Adrenal gland (tissue), 12 donors: ENCODE data around the gene RRAD. TPM values are rescaled to one million over a fixed set of nuclear protein-coding genes. Genes with fewer than 3 reads are reported as not detected.
"Not testable (repeated sequence)": the region's sequence is repeated elsewhere in the genome, so short reads cannot be mapped to it uniquely, and the experiment has no call there.

ENCODE experiments used
- DNase-seq, 7 donors: peaks; one replicate each; pipeline ENCODE4 v3.0.0-alpha.2; 2019 to 2020
- H3K27ac ChIP-seq, 5 donors: fragments of 200-600 bp; sonication (generic) in 4 of 5; 1 replicate in 3 of 5; 2 replicates in 2 of 5; pipeline versions ENCODE4 v1.5.1 to v1.8.0; 2016 to 2020; ENCODE audit warnings: mild to moderate bottlenecking in 1 of 5
- H3K27me3 ChIP-seq: fragments of 200-600 bp; 2 replicates; pipeline ENCODE4 v1.8.0; 2021
- H3K36me3 ChIP-seq, 2 donors: fragments of 200-600 bp; replicated peaks in 1 of 2; 1 replicate in 1 of 2; 2 replicates in 1 of 2; pipeline versions ENCODE4 v1.5.1 to v1.8.0; 2018 to 2022
- H3K4me1 ChIP-seq, 2 donors: fragments of 200-600 bp; replicated peaks in 1 of 2; 1 replicate in 1 of 2; 2 replicates in 1 of 2; pipeline versions ENCODE4 v1.5.1 to v1.8.0; 2018 to 2021
- H3K4me3 ChIP-seq, 4 donors: fragments of 200-600 bp; sonication (generic) in 3 of 4; one replicate each; pipeline ENCODE4 v1.5.1; 2016 to 2018
- H3K9me3 ChIP-seq, 3 donors: fragments of 200-600 bp; sonication (generic) in 1 of 3; replicated peaks in 1 of 3; 1 replicate in 2 of 3; 2 replicates in 1 of 3; pipeline versions ENCODE4 v1.5.1 to v1.8.0; 2016 to 2021
- CTCF ChIP-seq, 6 experiments: fragments of 450-650 bp in 4 of 6; fragments of 200-600 bp in 2 of 6; sonication (generic) in 1 of 6; IDR thresholded peaks; 1 replicate in 5 of 6; 2 replicates in 1 of 6; pipeline versions ENCODE4 v1.5.1 to v1.8.0; 2016 to 2021; ENCODE audit warnings: antibody characterized with exemption in 6 of 6, mild to moderate bottlenecking in 2 of 6, moderate library complexity in 1 of 6
- POLR2A ChIP-seq, 2 donors: fragments of 450-650 bp; IDR thresholded peaks; one replicate each; pipeline ENCODE4 v1.6.1; 2017; ENCODE audit warnings: antibody characterized with exemption in 2 of 2, mild to moderate bottlenecking in 2 of 2, moderate library complexity in 1 of 2
- WGBS, 4 donors: extraction: QIAGEN DNeasy Blood & Tissue Kit in 2 of 4; methylation state at CpG; one replicate each; pipeline versions ENCODE4 v1.1.5 to v1.1.7; 2013 to 2017; 5-methylcytosine and 5-hydroxymethylcytosine counted together
- intact Hi-C, 2 donors: fragments of 100-400 bp; cut with DNase I; formaldehyde crosslinking; loops; one replicate each; pipeline versions ENCODE4 v1.14.1 to v1.15.0; 2022 to 2023
- polyA plus RNA-seq, 3 donors: library from polyadenylated mRNA; stranded (reverse); fragments of 200-250 nt in 2 of 3; fragments of 350-450 nt in 1 of 3; fragmentation: Illumina TruSeq in 1 of 3; extraction: RNeasy Lipid Tissue Mini Kit (QIAGEN cat#74804) in 1 of 3; gene quantifications; one replicate each; pipeline ENCODE4 v1.2.3, GENCODE V29; 2013 to 2014
- total RNA-seq, 9 donors: library from RNA; depleted of rRNA in 4 of 9; stranded (reverse); fragments of >200 nt in 4 of 9; fragments of 120-200 nt in 1 of 9; fragmentation: NEBNext Ultra II Directional in 1 of 9; extraction: Animal tissue kit (Norgen Biotek cat#: 25700) in 1 of 9; gene quantifications; one replicate each; pipeline versions ENCODE4 v1.1.0 to v1.2.4, GENCODE V29; 2013 to 2023
- donor health status: healthy with polysubstance abuse.
- donor health status: Bipolar disorder and iron deficiency.
- donor health status: DM: yes; HTN: yes; CAD: no.
- donor health status: DM: no; HTN: no; CAD: no.
- donor health status: DM: no; HTN: no; CAD: no.
- donor health status: DM: yes; HTN: yes; CAD: no.

The RRAD gene
- total and polyA plus RNA-seq, 12 donors = 0.22 to 52.5 (median 13.0) TPM

GRCh38 chr16:66898207-66898606, 27.1 kb downstream of the RRAD start:
- Histone ChIP-seq H3K27me3 (no peaks in the 10 kb centered on the region), H3K4me3 (no peak overlapping the region), H3K4me1 (peaks cover 20 to 29% of the 10 kb centered on the region in 2 donors), H3K9me3 (no peaks in the 10 kb centered on the region), H3K36me3 (no peaks in the 10 kb centered on the region), H3K27ac (peak overlapping the region in 4 of 5 donors; percentile 28 to 88 (median 61))
- 29 to 32% (median 30%) methylated on average over 3 of the region's 3 CpGs for WGBS, 4 donors
- DNase-seq = peak; percentile 73 to 94 (median 85)
- TF ChIP-seq CTCF (IDR thresholded peaks at IDR 0.05) (no peak), POLR2A (IDR thresholded peaks at IDR 0.05) (peak in 1 of 2 donors; percentile 26)
- intact Hi-C loops = loop anchor here (5.0 kb wide), 2 partner anchors 34 to 44 kb away; partner anchors contain the start of gene CIAO2B (in 1 of the 2)

GRCh38 chr16:66896682-66897081, 28.7 kb downstream of the RRAD start:
- H3K27ac ChIP-seq = peak overlapping the region in 1 of 5 donors; percentile 66
- H3K4me1 ChIP-seq = peaks cover 20 to 29% of the 10 kb centered on the region in 2 donors
- H3K27me3 ChIP-seq, H3K9me3 ChIP-seq, H3K4me3 ChIP-seq, H3K36me3 ChIP-seq, DNase-seq: not testable (repeated sequence)
- 76 to 86% (median 83%) methylated on average over 5 of the region's 5 CpGs for WGBS, 4 donors
- intact Hi-C loops = loop anchor here (5.0 kb wide), 2 partner anchors 36 to 46 kb away; partner anchors contain the start of gene CIAO2B (in 1 of the 2)

GRCh38 chr16:66895999-66896398, 29.3 kb downstream of the RRAD start:
- H3K4me3 ChIP-seq = no peak overlapping the region
- H3K4me1 ChIP-seq = peaks cover 20 to 29% of the 10 kb centered on the region in 2 donors
- intact Hi-C loops = loop anchor here (5.0 kb wide), 2 partner anchors 36 to 46 kb away; partner anchors contain the start of gene CIAO2B (in 1 of the 2)
- H3K27ac ChIP-seq = no peak overlapping the region
- 92 to 100% (median 97%) methylated on average over 3 of the region's 3 CpGs for WGBS, 4 donors
- TF ChIP-seq POLR2A (IDR thresholded peaks at IDR 0.05) (no peak), CTCF (IDR thresholded peaks at IDR 0.05) (no peak)
- no peaks in the 10 kb centered on the region for H3K36me3 ChIP-seq
- no peaks in the 10 kb centered on the region for H3K9me3 ChIP-seq
- no peak for DNase-seq
- H3K27me3 ChIP-seq = no peaks in the 10 kb centered on the region

GRCh38 chr16:66895689-66895979, 29.7 kb downstream of the RRAD start:
- peaks cover 20 to 29% of the 10 kb centered on the region in 2 donors for H3K4me1 ChIP-seq
- intact Hi-C loops = loop anchor here (5.0 kb wide), 2 partner anchors 37 to 47 kb away; partner anchors contain the start of gene CIAO2B (in 1 of the 2)
- H3K27ac ChIP-seq = no peak overlapping the region
- DNase-seq = no peak
- TF ChIP-seq POLR2A (IDR thresholded peaks at IDR 0.05) (no peak), CTCF (IDR thresholded peaks at IDR 0.05) (no peak)
- H3K9me3 ChIP-seq = no peaks in the 10 kb centered on the region
- H3K36me3 ChIP-seq = no peaks in the 10 kb centered on the region
- WGBS, 4 donors = 76 to 87% (median 82%) methylated on average over 5 of the region's 5 CpGs
- H3K27me3 ChIP-seq = no peaks in the 10 kb centered on the region
- no peak overlapping the region for H3K4me3 ChIP-seq
